Small intestine (tissue), 7 donors: ENCODE data around the gene PPP2R5E. TPM values are rescaled to one million over a fixed set of nuclear protein-coding genes. Genes with fewer than 3 reads are reported as not detected.
A peak's percentile ranks its signal among the peaks of the same experiment; 100 is the strongest.

Experiments
- DNase-seq, 2 donors: peaks; one replicate each; pipeline versions ENCODE4 v3.0.0 to v3.0.0-alpha.2; 2013
- FAIRE-seq: peaks from 2 replicates; lab custom pipeline; 2012; peaks lifted over from hg19 to GRCh38; lab: Jason Lieb, UNC
- H3K27ac ChIP-seq, 3 donors: one replicate each; pipeline ENCODE4 v1.5.1; 2013; ENCODE audit warnings: low read length in 2 of 3, mild to moderate bottlenecking in 2 of 3, control low read depth in 1 of 3, inconsistent platforms in 1 of 3, low read depth in 1 of 3, moderate library complexity in 1 of 3
- H3K27me3 ChIP-seq, 3 donors: one replicate each; pipeline ENCODE4 v1.6.1; 2013; ENCODE audit warnings: low read length in 3 of 3, inconsistent platforms in 1 of 3; ENCODE audit not compliant: control insufficient read depth in 3 of 3, insufficient read depth in 3 of 3
- H3K36me3 ChIP-seq, 3 donors: one replicate each; pipeline ENCODE4 v1.6.1; 2013; ENCODE audit warnings: low read length in 3 of 3, inconsistent platforms in 1 of 3, low read depth in 1 of 3, mild to moderate bottlenecking in 1 of 3, moderate library complexity in 1 of 3; ENCODE audit not compliant: control insufficient read depth in 3 of 3, insufficient read depth in 2 of 3
- H3K4me1 ChIP-seq, 3 donors: one replicate each; pipeline ENCODE4 v1.6.1; 2013; ENCODE audit warnings: low read length in 2 of 3, inconsistent platforms in 1 of 3, low read depth in 1 of 3, mild to moderate bottlenecking in 1 of 3, moderate library complexity in 1 of 3; ENCODE audit not compliant: control insufficient read depth in 3 of 3, insufficient read depth in 2 of 3
- H3K4me3 ChIP-seq, 3 donors: one replicate each; pipeline ENCODE4 v1.5.1; 2013; ENCODE audit warnings: low read length in 3 of 3, control low read depth in 1 of 3, inconsistent platforms in 1 of 3, low read depth in 1 of 3, mild to moderate bottlenecking in 1 of 3, moderate library complexity in 1 of 3
- H3K9me3 ChIP-seq, 2 donors: one replicate each; pipeline ENCODE4 v1.6.1; 2013; ENCODE audit warnings: low read depth in 1 of 2, low read length in 1 of 2; ENCODE audit not compliant: control insufficient read depth in 2 of 2, insufficient read depth in 1 of 2
- WGBS, 3 donors: extraction: QIAGEN DNeasy Blood & Tissue Kit; methylation state at CpG; one replicate each; pipeline ENCODE4 v1.1.7; 2013; 5-methylcytosine and 5-hydroxymethylcytosine counted together
- polyA plus RNA-seq, 4 donors: library from polyadenylated mRNA; stranded (reverse) in 3 of 4; unstranded in 1 of 4; fragments of 200-250 nt in 3 of 4; fragments of 120-200 nt in 1 of 4; gene quantifications; one replicate each; pipeline versions ENCODE4 v1.2.1 to v1.2.3, GENCODE V29; 2013
- donor health status: healthy with polysubstance abuse.
- donor health status: control.
- donor health status: control.
- donor health status: Bipolar disorder and iron deficiency.
- donor health status: healthy.

Gene PPP2R5E
- polyA plus RNA-seq, 4 donors: 6.8 to 20.0 (median 8.7) TPM

DNA sequence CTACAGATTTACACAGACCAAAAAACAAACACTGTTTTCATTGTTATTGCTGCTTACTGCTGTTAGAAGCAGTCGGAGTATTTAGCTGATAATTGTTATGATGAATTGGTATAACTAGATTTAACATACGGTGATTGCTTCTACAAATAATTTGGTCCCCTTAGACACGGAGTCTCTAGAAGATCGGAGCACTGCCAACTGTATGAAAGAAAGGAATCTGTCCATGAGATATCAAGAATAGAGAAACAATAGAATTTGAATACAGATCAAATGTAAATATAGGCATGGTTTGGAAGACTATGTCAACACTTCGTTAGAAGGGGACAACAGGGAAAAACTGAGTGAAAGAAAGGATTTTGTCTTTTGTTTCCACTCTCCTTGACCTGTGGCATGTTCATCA is 110.9 kb downstream of the PPP2R5E start:
- no peak for DNase-seq
- no peaks in the 10 kb centered on the region for H3K27me3 ChIP-seq
- no peak overlapping the region for H3K27ac ChIP-seq
- 63 to 77% (median 73%) methylated on average over 5 of the region's 5 CpGs for WGBS, 3 donors
- H3K9me3 ChIP-seq: no peaks in the 10 kb centered on the region
- FAIRE-seq: no peak
- no peak overlapping the region for H3K4me3 ChIP-seq
- H3K4me1 ChIP-seq: peaks cover 0 to 5% (median 0%) of the 10 kb centered on the region in 3 donors
- H3K36me3 ChIP-seq: no peaks in the 10 kb centered on the region

DNA sequence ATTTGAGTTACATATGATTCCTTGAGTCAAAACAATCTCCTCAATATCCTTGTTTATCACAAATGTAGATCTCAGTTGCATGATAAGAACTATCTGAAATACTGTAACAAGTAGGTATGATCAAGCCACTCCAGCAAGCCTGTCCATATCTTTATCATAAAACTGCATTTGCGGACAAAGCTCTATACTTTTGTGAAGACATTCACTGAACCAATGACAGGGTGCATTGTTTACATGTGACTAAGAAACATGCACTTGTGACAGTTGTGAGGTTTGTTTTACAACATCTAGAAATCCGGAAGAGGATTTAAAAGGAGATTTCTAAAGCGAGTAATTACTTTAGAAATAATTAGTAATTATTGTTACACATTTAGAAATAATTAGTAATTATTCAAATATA is 111.7 kb downstream of the PPP2R5E start:
- Histone ChIP-seq H3K4me1 (peaks cover 0 to 4% (median 0%) of the 10 kb centered on the region in 3 donors), H3K27me3 (no peaks in the 10 kb centered on the region), H3K27ac (no peak overlapping the region), H3K36me3 (no peaks in the 10 kb centered on the region), H3K4me3 (no peak overlapping the region), H3K9me3 (no peaks in the 10 kb centered on the region)
- WGBS, 3 donors: 76 to 91% (median 91%) methylated on average over 3 of the region's 3 CpGs
- DNase-seq (no peak), FAIRE-seq (no peak)

DNA sequence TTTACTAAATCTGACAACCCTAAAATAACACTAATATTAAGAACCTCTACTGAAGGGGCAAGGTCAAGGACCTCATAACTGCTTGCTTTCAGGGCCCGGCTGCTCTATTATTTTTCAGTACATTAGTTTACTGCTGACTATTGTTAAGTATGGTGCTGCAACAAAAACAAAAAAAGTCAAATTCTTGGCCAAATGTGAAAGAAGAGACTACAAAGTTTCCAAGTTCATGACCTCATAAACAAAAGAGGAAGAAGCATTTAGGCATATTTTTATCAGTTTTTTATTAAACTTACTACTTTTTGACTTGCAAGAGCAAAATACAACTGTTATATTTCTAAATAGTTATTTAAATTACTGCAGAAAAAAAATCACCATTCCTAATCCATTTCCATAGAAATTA is 114.7 kb downstream of the PPP2R5E start:
- Histone ChIP-seq H3K27ac (no peak overlapping the region), H3K9me3 (no peaks in the 10 kb centered on the region), H3K4me3 (no peak overlapping the region), H3K4me1 (no peaks in the 10 kb centered on the region), H3K27me3 (no peaks in the 10 kb centered on the region), H3K36me3 (no peaks in the 10 kb centered on the region)
- peak; percentile 49 for FAIRE-seq
- no peak for DNase-seq
- 68 to 100% (median 88%) methylated on average over 1 of the region's 1 CpG for WGBS, 3 donors

DNA sequence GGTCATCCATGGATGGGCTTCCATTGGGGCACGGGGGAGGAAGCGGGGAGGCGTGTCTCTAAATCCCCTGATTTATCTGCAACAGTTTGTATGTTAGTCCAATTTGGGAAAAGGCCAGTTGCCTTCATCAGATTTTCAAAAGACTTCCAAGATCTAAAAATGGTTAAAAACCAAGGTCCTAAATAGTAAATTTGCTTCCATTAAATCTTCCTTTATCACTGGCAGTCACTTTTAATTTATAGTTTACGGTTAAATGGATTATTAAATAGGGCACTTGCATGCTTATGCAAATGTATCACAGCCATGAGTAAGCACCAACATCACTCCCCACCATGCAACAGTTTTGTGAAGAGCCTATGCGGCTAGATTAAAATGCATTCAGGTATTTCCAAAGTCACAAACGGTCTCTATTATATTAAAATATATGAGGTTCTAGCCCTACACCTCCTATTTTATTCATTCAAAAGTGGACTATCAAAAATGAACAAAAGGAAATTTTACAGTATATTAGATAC is 116.3 kb downstream of the PPP2R5E start:
- Histone ChIP-seq H3K27me3 (no peaks in the 10 kb centered on the region), H3K4me3 (no peak overlapping the region), H3K27ac (no peak overlapping the region), H3K9me3 (no peaks in the 10 kb centered on the region), H3K4me1 (no peaks in the 10 kb centered on the region), H3K36me3 (no peaks in the 10 kb centered on the region)
- no peak for FAIRE-seq
- WGBS, 3 donors: 94 to 97% (median 96%) methylated on average over 6 of the region's 6 CpGs
- no peak for DNase-seq

DNA sequence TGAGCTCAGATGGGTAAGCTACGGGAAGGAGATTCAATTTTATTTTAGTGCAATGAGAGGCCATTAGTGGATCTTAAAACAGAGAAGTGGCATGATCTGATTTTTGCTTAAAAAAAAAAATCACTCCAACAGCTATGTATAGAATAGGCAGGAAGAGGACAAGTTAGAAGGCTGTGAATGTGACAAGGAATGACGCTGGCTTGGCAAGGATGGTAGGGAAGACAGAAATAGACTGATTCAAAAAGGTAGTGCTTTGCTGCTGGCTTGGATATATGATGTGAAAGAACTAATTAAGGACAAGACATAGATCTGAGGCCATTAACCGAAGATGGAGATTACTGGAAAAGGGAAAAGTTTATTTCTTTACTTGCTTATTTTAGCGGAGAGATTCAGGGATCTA is 119.3 kb downstream of the PPP2R5E start:
- Histone ChIP-seq H3K9me3 (no peaks in the 10 kb centered on the region), H3K4me3 (no peak overlapping the region), H3K27ac (no peak overlapping the region), H3K36me3 (peaks cover 0 to 2% (median 0%) of the 10 kb centered on the region in 3 donors), H3K4me1 (no peaks in the 10 kb centered on the region), H3K27me3 (no peaks in the 10 kb centered on the region)
- WGBS, 3 donors: 94 to 98% (median 95%) methylated on average over 4 of the region's 4 CpGs
- DNase-seq (no peak), FAIRE-seq (no peak)

DNA sequence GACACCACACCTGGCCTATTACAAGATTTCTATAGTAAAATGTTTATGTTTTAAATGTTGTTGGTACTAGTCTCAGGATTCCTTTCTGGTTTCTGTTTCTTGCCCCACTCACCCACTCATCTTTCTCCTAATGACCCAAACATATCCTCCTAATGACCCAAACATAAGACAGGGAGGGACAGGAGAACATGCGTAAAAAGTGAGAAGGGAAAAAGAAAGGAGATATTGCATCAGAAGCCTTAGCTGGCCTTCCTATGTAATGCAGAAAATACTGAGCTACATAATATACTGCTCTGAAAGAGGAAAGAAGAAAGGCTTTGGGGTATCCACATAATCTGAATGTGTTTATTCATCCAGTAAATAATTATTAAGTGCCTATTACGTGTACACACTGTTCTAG is 119.8 kb downstream of the PPP2R5E start:
- Histone ChIP-seq H3K27me3 (no peaks in the 10 kb centered on the region), H3K4me1 (no peaks in the 10 kb centered on the region), H3K4me3 (no peak overlapping the region), H3K27ac (no peak overlapping the region), H3K36me3 (peaks cover 0 to 3% (median 0%) of the 10 kb centered on the region in 3 donors), H3K9me3 (no peaks in the 10 kb centered on the region)
- FAIRE-seq (no peak), DNase-seq (no peak)
- 90 to 94% (median 93%) methylated on average over 2 of the region's 2 CpGs for WGBS, 3 donors

DNA sequence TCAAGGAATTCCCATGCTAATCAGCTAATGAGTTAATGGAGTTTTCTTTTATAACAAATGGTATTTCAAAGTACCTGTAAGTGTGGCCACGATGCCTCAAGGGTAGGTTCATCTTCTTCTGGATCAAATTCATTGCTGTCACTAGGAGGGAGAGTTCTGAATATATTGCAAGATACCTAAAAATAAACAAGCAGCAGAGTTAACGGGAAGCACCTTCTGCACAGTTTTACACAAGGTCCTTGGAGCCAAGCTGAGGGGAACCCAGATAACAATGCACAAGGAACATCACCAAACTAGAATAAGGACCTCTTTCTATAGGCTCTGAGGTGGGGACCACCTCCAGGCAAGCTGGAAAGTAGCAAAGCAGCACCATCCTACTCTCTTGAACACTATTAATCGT is 121.3 kb downstream of the PPP2R5E start:
- Histone ChIP-seq H3K27me3 (no peaks in the 10 kb centered on the region), H3K4me3 (no peak overlapping the region), H3K9me3 (no peaks in the 10 kb centered on the region), H3K4me1 (no peaks in the 10 kb centered on the region), H3K27ac (no peak overlapping the region), H3K36me3 (peaks cover 0 to 3% (median 0%) of the 10 kb centered on the region in 3 donors)
- FAIRE-seq: no peak
- DNase-seq: no peak
- WGBS, 3 donors: 83 to 86% (median 85%) methylated on average over 3 of the region's 3 CpGs

DNA sequence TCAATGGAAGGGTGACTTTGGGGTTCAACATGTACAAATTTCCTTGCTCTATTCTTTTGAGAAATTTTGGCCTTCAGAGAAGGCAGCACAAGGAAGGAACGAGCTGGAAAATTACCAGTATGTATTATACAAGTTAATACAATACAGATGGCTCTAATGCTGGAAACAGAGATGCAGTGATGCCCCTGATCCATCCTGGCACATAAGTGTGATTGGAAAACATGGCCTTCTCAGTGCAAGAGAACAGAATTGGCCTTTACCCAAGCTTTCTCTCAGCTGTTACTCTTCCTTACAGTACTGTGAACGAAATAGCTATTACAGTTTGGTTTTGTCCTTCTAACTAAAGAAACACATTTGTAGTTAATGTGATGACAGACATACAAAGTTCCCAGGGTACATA is 122.0 kb downstream of the PPP2R5E start:
- no peak for FAIRE-seq
- H3K27me3 ChIP-seq: no peaks in the 10 kb centered on the region
- peaks cover 0 to 3% (median 0%) of the 10 kb centered on the region in 3 donors for H3K36me3 ChIP-seq
- 84 to 97% (median 94%) methylated on average over 2 of the region's 2 CpGs for WGBS, 3 donors
- no peaks in the 10 kb centered on the region for H3K4me1 ChIP-seq
- H3K9me3 ChIP-seq: no peaks in the 10 kb centered on the region
- no peak overlapping the region for H3K27ac ChIP-seq
- H3K4me3 ChIP-seq: no peak overlapping the region
- DNase-seq: no peak

DNA sequence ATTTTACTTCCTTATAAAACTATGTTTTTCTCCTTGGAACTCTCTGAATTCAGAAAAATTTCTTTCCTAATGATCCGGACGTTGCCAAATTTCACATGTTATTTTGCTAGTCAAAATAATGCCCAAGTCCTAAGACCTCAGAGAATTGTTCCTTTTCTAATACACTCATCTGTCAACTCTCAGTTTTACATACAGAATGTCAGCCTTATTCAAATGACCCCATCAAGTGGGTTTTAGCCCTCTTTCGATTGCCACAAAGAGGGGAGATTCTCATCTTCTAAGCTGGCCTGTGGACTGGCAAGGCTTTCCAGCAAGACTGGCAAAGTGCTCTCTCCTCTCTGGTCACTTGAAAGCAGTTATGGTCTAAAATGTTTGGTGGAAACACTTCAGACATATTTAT is 125.2 kb downstream of the PPP2R5E start:
- WGBS, 3 donors: 71 to 90% (median 88%) methylated on average over 3 of the region's 3 CpGs
- Histone ChIP-seq H3K4me1 (no peaks in the 10 kb centered on the region), H3K4me3 (no peak overlapping the region), H3K27me3 (no peaks in the 10 kb centered on the region), H3K9me3 (no peaks in the 10 kb centered on the region), H3K36me3 (peaks cover 2 to 6% (median 4%) of the 10 kb centered on the region in 3 donors), H3K27ac (no peak overlapping the region)
- no peak for FAIRE-seq
- DNase-seq: no peak
